K562 (cell line): ENCODE data around the gene NAT8L. TPM values are rescaled to one million over a fixed set of nuclear protein-coding genes. Genes with fewer than 3 reads are reported as not detected.

ENCODE experiments used
- BMI1 ChIP-seq: fragments of 150-350 bp; IDR thresholded peaks from 2 replicates; pipeline ENCODE4 v1.6.1; 2014; ENCODE audit warnings: low read length
- C11orf30 ChIP-seq: fragments of 450-650 bp; IDR thresholded peaks from 2 replicates; pipeline ENCODE4 v1.6.1; 2016; ENCODE audit warnings: low read depth, mild to moderate bottlenecking
- DPF2 ChIP-seq: fragments of 450-650 bp; IDR thresholded peaks from 2 replicates; pipeline ENCODE4 v1.6.1; 2016
- E2F6 ChIP-seq, 2 experiments: IDR thresholded peaks; 2 replicates each; pipeline ENCODE4 v1.6.1; 2011; ENCODE audit warnings: borderline replicate concordance in 1 of 2, control low read depth in 1 of 2, low read depth in 1 of 2, low read length in 1 of 2, mild to moderate bottlenecking in 1 of 2, mixed read lengths in 1 of 2, moderate library complexity in 1 of 2; ENCODE audit not compliant: insufficient read depth in 1 of 2, insufficient read length in 1 of 2, poor library complexity in 1 of 2, severe bottlenecking in 1 of 2; ENCODE audit errors: extremely low read depth in 1 of 2
- ELF2 ChIP-seq: fragments of 250-450 bp; sonication (Bioruptor Pico); IDR thresholded peaks from 2 replicates; pipeline ENCODE4 v1.5.0; 2021; ENCODE audit warnings: mild to moderate bottlenecking
- ETV5 ChIP-seq: sonication (generic); formaldehyde crosslinking; IDR thresholded peaks from 2 replicates; pipeline ENCODE4 v1.4.0; 2020; ENCODE audit warnings: low read depth, mild to moderate bottlenecking, missing genetic modification reagents
- GTF2E2 ChIP-seq: fragments of 200-800 bp; sonication (Bioruptor generic); IDR thresholded peaks from 2 replicates; pipeline ENCODE4 v1.6.1; 2016; ENCODE audit warnings: missing genetic modification characterization, missing compliant biosample characterization
- MCM2 ChIP-seq: fragments of 450-650 bp; IDR thresholded peaks from 2 replicates; pipeline ENCODE4 v1.6.1; 2017; ENCODE audit warnings: low read depth, mild to moderate bottlenecking
- MTA1 ChIP-seq: fragments of 450-650 bp; IDR thresholded peaks from 2 replicates; pipeline ENCODE4 v1.6.1; 2017; ENCODE audit warnings: borderline replicate concordance
- NFIC ChIP-seq: fragments of 450-650 bp; IDR thresholded peaks from 2 replicates; pipeline ENCODE4 v1.6.1; 2017; ENCODE audit warnings: mild to moderate bottlenecking, inconsistent platforms
- PTTG1 ChIP-seq: fragments of 450-650 bp; IDR thresholded peaks from 2 replicates; pipeline ENCODE4 v1.6.1; 2016; ENCODE audit warnings: low read depth, mild to moderate bottlenecking, missing genetic modification characterization, missing compliant biosample characterization
- RFX5 ChIP-seq: IDR thresholded peaks from 2 replicates; pipeline ENCODE4 v1.6.1; 2011; ENCODE audit warnings: low read depth, mild to moderate bottlenecking, improper control_type of control experiment, low read length
- STAG1 ChIP-seq: sonication (generic); formaldehyde crosslinking; IDR thresholded peaks from 2 replicates; pipeline ENCODE4 v1.5.0; 2020; ENCODE audit warnings: missing genetic modification reagents, borderline replicate concordance
- ZBTB17 ChIP-seq: fragments of 450-650 bp; formaldehyde crosslinking; IDR thresholded peaks from 2 replicates; pipeline ENCODE4 v1.4.0; 2020; ENCODE audit warnings: mild to moderate bottlenecking
- ZFP30 ChIP-seq: fragments of 250-450 bp; sonication (Bioruptor Pico); IDR thresholded peaks from 2 replicates; pipeline ENCODE4 v1.8.0; 2022; ENCODE audit warnings: moderate library complexity, mild to moderate bottlenecking, inconsistent platforms, borderline replicate concordance
- ZHX1 ChIP-seq: fragments of 150-350 bp; conservative IDR thresholded peaks from 2 replicates; pipeline ENCODE4 v1.6.1; 2014; ENCODE audit warnings: low read length
- polyA plus RNA-seq, 8 experiments: library from polyadenylated mRNA; depleted of rRNA in 4 of 8; stranded (reverse) in 5 of 8; unstranded in 3 of 8; fragments of >200 nt; fragmentation: Nextera tagmentation in 2 of 8; fragmentation: Illumina TruSeq in 1 of 8; extraction: Ambion mirVana in 2 of 8; extraction: Trizol in 1 of 8; gene quantifications; 2 replicates each; pipeline versions ENCODE4 v1.2.1 to v1.2.3, GENCODE V29; 2011 to 2014; ENCODE audit warnings: inconsistent platforms in 1 of 8, missing spikeins in 1 of 8
- total RNA-seq, 7 experiments: library from RNA; depleted of rRNA in 6 of 7; stranded (reverse); fragments of >200 nt in 6 of 7; fragmentation: Illumina TruSeq in 2 of 7; extraction: Trizol in 2 of 7; gene quantifications; 2 replicates each; pipeline versions ENCODE4 v1.2.1 to v1.2.3, GENCODE V29; 2011 to 2021; ENCODE audit warnings: low replicate concordance in 1 of 7

Gene NAT8L
- total and polyA plus RNA-seq, 9 of the 15 experiments (the other 6 are each of a cell fraction or from before 2014, with no cell fraction given): 0.06 to 11.0 (median 1.5) TPM

- TF ChIP-seq E2F6 (IDR thresholded peaks at IDR 0.05; ENCODE audit: borderline replicate concordance in 1 of 2, extremely low read depth in 1 of 2, insufficient read depth in 1 of 2, insufficient read length in 1 of 2, low read depth in 1 of 2, low read length in 1 of 2, poor library complexity in 1 of 2, severe bottlenecking in 1 of 2) (no peak), MCM2 (no peak), C11orf30 (peak; percentile 85), GTF2E2 (tag) (no peak), STAG1 (CRISPR knock-in tag) (no peak), MTA1 (no peak), PTTG1 (tag) (no peak), ELF2 (CRISPR knock-in tag) (no peak), ETV5 (no peak), DPF2 (no peak), ZFP30 (no peak), ZBTB17 (CRISPR knock-in tag) (no peak), ZHX1 (no peak), BMI1 (no peak), RFX5 (no peak), NFIC (no peak)
These were observed 57.7 kb downstream of the NAT8L start (continued) for GRCh38 chr4:2116687-2117400.

Other genes with a start within 250 kb of the NAT8L start
- 99.1 and 118 TPM in 2 replicates for gene LETM1, start 203.2 kb upstream of the NAT8L start, total RNA-seq (2014; rRNA removed)
- gene LETM1, start 203.2 kb upstream of the NAT8L start, total RNA-seq (2014; rRNA removed; fragmentation: Illumina TruSeq; extraction: Trizol): 26.9 and 33.1 TPM in 2 replicates
- gene LETM1, start 203.2 kb upstream of the NAT8L start, total RNA-seq (2015; rRNA removed; fragmentation: Illumina TruSeq; extraction: Trizol): 48.3 and 49.6 TPM in 2 replicates
- gene LETM1, start 203.2 kb upstream of the NAT8L start, total RNA-seq (2021): 105 and 109 TPM in 2 replicates
- gene LETM1, start 203.2 kb upstream of the NAT8L start, polyA plus RNA-seq (2011; rRNA removed): 28.3 and 38.6 TPM in 2 replicates
- 35.0 and 44.2 TPM in 2 replicates for gene LETM1, start 203.2 kb upstream of the NAT8L start, polyA plus RNA-seq (2014; fragmentation: Illumina TruSeq; extraction: Trizol)
- 1 to 10 TPM; 3.9 to 5.6 TPM for gene LETM1, start 203.2 kb upstream of the NAT8L start, polyA plus RNA-seq (2014; fragmentation: Nextera tagmentation; extraction: Ambion mirVana)
- gene LETM1, start 203.2 kb upstream of the NAT8L start, polyA plus RNA-seq (2014; rRNA removed): 67.7 and 72.0 TPM in 2 replicates
- gene NSD2, start 187.9 kb upstream of the NAT8L start, total RNA-seq (2014; rRNA removed): 51.8 and 60.7 TPM in 2 replicates
- 76.3 and 81.4 TPM in 2 replicates for gene NSD2, start 187.9 kb upstream of the NAT8L start, total RNA-seq (2014; rRNA removed; fragmentation: Illumina TruSeq; extraction: Trizol)
- gene NSD2, start 187.9 kb upstream of the NAT8L start, total RNA-seq (2015; rRNA removed; fragmentation: Illumina TruSeq; extraction: Trizol): 55.7 and 58.8 TPM in 2 replicates
- gene NSD2, start 187.9 kb upstream of the NAT8L start, total RNA-seq (2021): 112 and 126 TPM in 2 replicates
- gene NSD2, start 187.9 kb upstream of the NAT8L start, polyA plus RNA-seq (2011; rRNA removed): 48.5 and 59.2 TPM in 2 replicates
- gene NSD2, start 187.9 kb upstream of the NAT8L start, polyA plus RNA-seq (2014; fragmentation: Illumina TruSeq; extraction: Trizol): 62.7 and 74.1 TPM in 2 replicates
- gene NSD2, start 187.9 kb upstream of the NAT8L start, polyA plus RNA-seq (2014; fragmentation: Nextera tagmentation; extraction: Ambion mirVana): 1 to 10 TPM; 6.4 to 9.7 TPM
- gene NSD2, start 187.9 kb upstream of the NAT8L start, polyA plus RNA-seq (2014; rRNA removed): 53.5 and 58.5 TPM in 2 replicates
- 29.1 and 33.3 TPM in 2 replicates for gene NELFA, start 50.4 kb upstream of the NAT8L start, total RNA-seq (2014; rRNA removed)
- gene NELFA, start 50.4 kb upstream of the NAT8L start, total RNA-seq (2014; rRNA removed; fragmentation: Illumina TruSeq; extraction: Trizol): 10.6 and 12.0 TPM in 2 replicates
- gene NELFA, start 50.4 kb upstream of the NAT8L start, total RNA-seq (2015; rRNA removed; fragmentation: Illumina TruSeq; extraction: Trizol): 16.4 and 18.9 TPM in 2 replicates
- 59.6 and 63.0 TPM in 2 replicates for gene NELFA, start 50.4 kb upstream of the NAT8L start, total RNA-seq (2021)
- 12.9 and 28.3 TPM in 2 replicates for gene NELFA, start 50.4 kb upstream of the NAT8L start, polyA plus RNA-seq (2011; rRNA removed)
- 14.8 and 32.1 TPM in 2 replicates for gene NELFA, start 50.4 kb upstream of the NAT8L start, polyA plus RNA-seq (2014; fragmentation: Illumina TruSeq; extraction: Trizol)
- gene NELFA, start 50.4 kb upstream of the NAT8L start, polyA plus RNA-seq (2014; fragmentation: Nextera tagmentation; extraction: Ambion mirVana): 1 to 10 TPM in 1 of 2 experiments, under 1 TPM in 1; 0.76 to 1.4 TPM
- gene NELFA, start 50.4 kb upstream of the NAT8L start, polyA plus RNA-seq (2014; rRNA removed): 33.6 and 36.5 TPM in 2 replicates
- gene HAUS3, start 182.8 kb downstream of the NAT8L start, total RNA-seq (2014; rRNA removed): 14.9 and 15.8 TPM in 2 replicates
- gene HAUS3, start 182.8 kb downstream of the NAT8L start, total RNA-seq (2014; rRNA removed; fragmentation: Illumina TruSeq; extraction: Trizol): 25.7 and 29.2 TPM in 2 replicates
- 20.1 and 22.3 TPM in 2 replicates for gene HAUS3, start 182.8 kb downstream of the NAT8L start, total RNA-seq (2015; rRNA removed; fragmentation: Illumina TruSeq; extraction: Trizol)
- gene HAUS3, start 182.8 kb downstream of the NAT8L start, total RNA-seq (2021): 19.8 and 20.0 TPM in 2 replicates
- 15.3 and 21.5 TPM in 2 replicates for gene HAUS3, start 182.8 kb downstream of the NAT8L start, polyA plus RNA-seq (2011; rRNA removed)
- gene HAUS3, start 182.8 kb downstream of the NAT8L start, polyA plus RNA-seq (2014; fragmentation: Illumina TruSeq; extraction: Trizol): 18.7 and 22.3 TPM in 2 replicates
- 1 to 10 TPM; 8.9 to 9.6 TPM for gene HAUS3, start 182.8 kb downstream of the NAT8L start, polyA plus RNA-seq (2014; fragmentation: Nextera tagmentation; extraction: Ambion mirVana)
- gene HAUS3, start 182.8 kb downstream of the NAT8L start, polyA plus RNA-seq (2014; rRNA removed): 22.8 and 25.0 TPM in 2 replicates
- 0.09 and 0.16 TPM in 2 replicates for gene POLN, start 182.8 kb downstream of the NAT8L start, total RNA-seq (2014; rRNA removed)
- gene POLN, start 182.8 kb downstream of the NAT8L start, total RNA-seq (2014; rRNA removed; fragmentation: Illumina TruSeq; extraction: Trizol): 0.47 and 0.70 TPM in 2 replicates
- gene POLN, start 182.8 kb downstream of the NAT8L start, total RNA-seq (2015; rRNA removed; fragmentation: Illumina TruSeq; extraction: Trizol): 0.72 and 0.91 TPM in 2 replicates
- gene POLN, start 182.8 kb downstream of the NAT8L start, total RNA-seq (2021): 0.45 and 0.58 TPM in 2 replicates
- gene POLN, start 182.8 kb downstream of the NAT8L start, polyA plus RNA-seq (2011; rRNA removed): 0.54 and 0.70 TPM in 2 replicates
- gene POLN, start 182.8 kb downstream of the NAT8L start, polyA plus RNA-seq (2014; fragmentation: Illumina TruSeq; extraction: Trizol): 0.15 and 0.33 TPM in 2 replicates
- under 1 TPM; 0.08 to 0.25 TPM for gene POLN, start 182.8 kb downstream of the NAT8L start, polyA plus RNA-seq (2014; fragmentation: Nextera tagmentation; extraction: Ambion mirVana)
- gene POLN, start 182.8 kb downstream of the NAT8L start, polyA plus RNA-seq (2014; rRNA removed): 0.32 and 0.46 TPM in 2 replicates
- 8.8 and 11.2 TPM in 2 replicates for gene MXD4, start 202.8 kb downstream of the NAT8L start, total RNA-seq (2014; rRNA removed)
- 1.3 and 1.7 TPM in 2 replicates for gene MXD4, start 202.8 kb downstream of the NAT8L start, total RNA-seq (2014; rRNA removed; fragmentation: Illumina TruSeq; extraction: Trizol)
- gene MXD4, start 202.8 kb downstream of the NAT8L start, total RNA-seq (2015; rRNA removed; fragmentation: Illumina TruSeq; extraction: Trizol): 5.9 and 6.1 TPM in 2 replicates
- gene MXD4, start 202.8 kb downstream of the NAT8L start, total RNA-seq (2021): 13.5 and 14.0 TPM in 2 replicates
- gene MXD4, start 202.8 kb downstream of the NAT8L start, polyA plus RNA-seq (2011; rRNA removed): 9.1 and 14.4 TPM in 2 replicates
- gene MXD4, start 202.8 kb downstream of the NAT8L start, polyA plus RNA-seq (2014; fragmentation: Illumina TruSeq; extraction: Trizol): 4.4 and 7.0 TPM in 2 replicates
- gene MXD4, start 202.8 kb downstream of the NAT8L start, polyA plus RNA-seq (2014; fragmentation: Nextera tagmentation; extraction: Ambion mirVana): under 1 TPM; 0.06 to 0.29 TPM
- gene MXD4, start 202.8 kb downstream of the NAT8L start, polyA plus RNA-seq (2014; rRNA removed): 8.9 and 10.2 TPM in 2 replicates